PC-3 (cell line): ENCODE results near the gene FAM222A. TPM values are rescaled to one million over a fixed set of nuclear protein-coding genes. Genes with fewer than 3 reads are reported as not detected.

Source experiments
- ATAC-seq: fragments of 200-7000 bp; cut with Tn5 transposase; 2 replicates; pipeline ENCODE4 v1.9.1; 2020; ENCODE audit warnings: mild to moderate bottlenecking, moderate library complexity
- BruUV-seq: library from RNA; stranded (reverse); fragments of 400-500 nt; replicated peaks from 2 replicates; lab custom pipeline; 2021; lab: Mats Ljungman, UMichigan
- CTCF ChIA-PET: fragments of 300-600 bp; sonication (Branson Sonifier 250); formaldehyde crosslinking; loops from one replicate; lab custom pipeline; 2022; ENCODE audit warnings: antibody characterized with exemption; lab: Charles Lee
- POLR2A ChIA-PET: fragments of 300-600 bp; sonication (Branson Sonifier 250); formaldehyde crosslinking; loops from one replicate; lab custom pipeline; 2022; ENCODE audit warnings: antibody characterized with exemption; ENCODE audit not compliant: unreplicated experiment; lab: Charles Lee
- DNase-seq: peaks from one replicate; pipeline ENCODE4 v3.0.0-alpha.2; 2015
- H2AFZ ChIP-seq: fragments of 300-600 bp; sonication (generic); 2 replicates; pipeline ENCODE4 v1.6.0; 2016; ENCODE audit warnings: antibody characterized with exemption, low read length
- H3F3A ChIP-seq: fragments of 300-600 bp; sonication (generic); one replicate; pipeline ENCODE4 v1.6.0; 2017; ENCODE audit warnings: antibody characterized with exemption, low read length, control low read depth, mild to moderate bottlenecking; ENCODE audit not compliant: unreplicated experiment
- H3K27ac ChIP-seq: fragments of 300-600 bp; sonication (generic); 2 replicates; pipeline ENCODE4 v1.5.1; 2016; ENCODE audit warnings: mild to moderate bottlenecking, low read length
- H3K27me3 ChIP-seq: fragments of 300-600 bp; sonication (generic); 2 replicates; pipeline ENCODE4 v1.6.1; 2016; ENCODE audit warnings: low read length, mixed read lengths
- H3K36me3 ChIP-seq: fragments of 300-600 bp; sonication (generic); 2 replicates; pipeline ENCODE4 v1.6.1; 2016; ENCODE audit warnings: low read depth, mixed run types, low read length, mixed read lengths
- H3K4me1 ChIP-seq: fragments of 300-600 bp; sonication (generic); 2 replicates; pipeline ENCODE4 v1.5.1; 2016; ENCODE audit warnings: low read length; ENCODE audit not compliant: insufficient read depth
- H3K4me2 ChIP-seq: fragments of 300-600 bp; sonication (generic); 2 replicates; pipeline ENCODE4 v1.6.0; 2016; ENCODE audit warnings: low read length
- H3K4me3 ChIP-seq: fragments of 300-600 bp; sonication (generic); 2 replicates; pipeline ENCODE4 v1.5.1; 2016; ENCODE audit warnings: mild to moderate bottlenecking, low read length, mixed read lengths
- H3K79me2 ChIP-seq: fragments of 300-600 bp; sonication (generic); 2 replicates; pipeline ENCODE4 v1.6.1; 2017; ENCODE audit warnings: low read length, mixed read lengths
- H3K9ac ChIP-seq: fragments of 300-600 bp; sonication (generic); 2 replicates; pipeline ENCODE4 v1.6.0; 2016; ENCODE audit warnings: mild to moderate bottlenecking, low read length
- H3K9me2 ChIP-seq: fragments of 300-600 bp; sonication (generic); replicated peaks from 2 replicates; pipeline ENCODE4 v1.6.1; 2016; ENCODE audit warnings: mixed run types, low read length, mixed read lengths
- H3K9me3 ChIP-seq: fragments of 300-600 bp; sonication (generic); 2 replicates; pipeline ENCODE4 v1.6.1; 2016; ENCODE audit warnings: low read length, mixed read lengths
- H4K20me1 ChIP-seq: fragments of 300-600 bp; sonication (generic); 2 replicates; pipeline ENCODE4 v1.6.1; 2016; ENCODE audit warnings: low read length, mixed read lengths
- CTCF ChIP-seq: fragments of 300-600 bp; sonication (generic); conservative IDR thresholded peaks from 2 replicates; pipeline ENCODE4 v1.5.1; 2017; ENCODE audit warnings: antibody characterized with exemption, low read depth, mild to moderate bottlenecking, low read length
- EZH2 ChIP-seq: fragments of 300-600 bp; sonication (generic); IDR thresholded peaks from one replicate; pipeline ENCODE4 v1.6.1; 2017; ENCODE audit warnings: antibody characterized with exemption, mild to moderate bottlenecking, low read length; ENCODE audit not compliant: unreplicated experiment
- EZH2phosphoT487 ChIP-seq: fragments of 300-600 bp; sonication (generic); IDR thresholded peaks from 2 replicates; pipeline ENCODE4 v1.6.1; 2018; ENCODE audit warnings: mild to moderate bottlenecking, antibody characterized with exemption, low read length, borderline replicate concordance
- intact Hi-C: fragments of 100-400 bp; cut with micrococcal nuclease; formaldehyde crosslinking; loops from 2 replicates; pipeline ENCODE4 v1.9.0; 2023
- total RNA-seq: library from RNA; depleted of rRNA; stranded (reverse); fragments of >200 nt; gene quantifications from 2 replicates; pipeline ENCODE4 v1.2.3, GENCODE V29; 2014

The FAM222A gene
- total RNA-seq, 1 experiment from 2014 or later: 11.7 TPM

- Histone ChIP-seq H4K20me1 (no peaks in the 10 kb centered on the region), H3K79me2 (peaks cover 14% of the 10 kb centered on the region), H3F3A (no peaks in the 10 kb centered on the region), H3K27ac (no peak overlapping the region), H3K4me3 (peak overlapping the region; percentile 66), H3K4me1 (peaks cover 27% of the 10 kb centered on the region), H3K9me3 (no peaks in the 10 kb centered on the region), H3K4me2 (peak overlapping the region; percentile 91), H3K36me3 (no peaks in the 10 kb centered on the region), H3K9ac (no peak overlapping the region), H3K27me3 (no peaks in the 10 kb centered on the region), H3K9me2 (no peaks in the 10 kb centered on the region), H2AFZ (no peak overlapping the region)
- POLR2A ChIA-PET: interaction anchor here (0.6 kb wide), 1 partner anchor 174 kb away, joined by 4 read pairs; no protein-coding TSS in a partner anchor
- ATAC-seq (no peak), DNase-seq (no peak)
- no TSS peak for BruUV-seq
- CTCF ChIA-PET: no interaction called here
- intact Hi-C loops: loop anchor here (2.0 kb wide), 1 partner anchor 53 kb away; no protein-coding TSS in a partner anchor
- TF ChIP-seq EZH2phosphoT487: no peak
- TF ChIP-seq EZH2: no peak
- peak; percentile 66 for TF ChIP-seq CTCF
Observed at GRCh38 chr12:109771746-109772621, 58.4 kb downstream of the FAM222A start.

- H3K4me2 ChIP-seq: peak overlapping the region; percentile 91
- no peaks in the 10 kb centered on the region for H3K9me2 ChIP-seq
- TF ChIP-seq EZH2phosphoT487: no peak
- TF ChIP-seq EZH2: no peak
- no peak for TF ChIP-seq CTCF
- TSS peak; percentile 90 for BruUV-seq
- H3K9me3 ChIP-seq: no peaks in the 10 kb centered on the region
- H3K4me1 ChIP-seq: peaks cover 27% of the 10 kb centered on the region
- H3K9ac ChIP-seq: peak overlapping the region; percentile 47
- peak overlapping the region; percentile 66 for H3K4me3 ChIP-seq
- DNase-seq (peak; percentile 30), ATAC-seq (peak; percentile 46)
- no peaks in the 10 kb centered on the region for H3K27me3 ChIP-seq
- intact Hi-C loops: loop anchor here (2.0 kb wide), 1 partner anchor 54 kb away; no protein-coding TSS in a partner anchor
- no peaks in the 10 kb centered on the region for H3K36me3 ChIP-seq
- peak overlapping the region; percentile 73 for H3K27ac ChIP-seq
- H2AFZ ChIP-seq: peak overlapping the region; percentile 96
- H4K20me1 ChIP-seq: no peaks in the 10 kb centered on the region
- POLR2A ChIA-PET: interaction anchor here (0.5 to 0.6 kb wide), 3 partner anchors 175 to 320 kb away, joined by 3 to 7 read pairs (median 4); partner anchors contain the start of gene MVK
- H3K79me2 ChIP-seq: peaks cover 14% of the 10 kb centered on the region
- CTCF ChIA-PET: interaction anchor here (0.5 to 1.0 kb wide), 6 partner anchors 53 to 345 kb away, joined by 3 to 5 read pairs (median 3); no protein-coding TSS in a partner anchor
- no peaks in the 10 kb centered on the region for H3F3A ChIP-seq
Observed at GRCh38 chr12:109772622-109773321, 59.1 kb downstream of the FAM222A start.
